Neural cell (in vitro differentiated cells): Measurements from ENCODE around the gene TAL1. TPM values are rescaled to one million over a fixed set of nuclear protein-coding genes. Genes with fewer than 3 reads are reported as not detected.
"Not testable (repeated sequence)": the region's sequence is repeated elsewhere in the genome, so short reads cannot be mapped to it uniquely, and the experiment has no call there.

ENCODE experiments used
- H2AFZ ChIP-seq: fragments of 200-600, 300-800 bp; sonication (generic), shearing (Covaris generic); 2 replicates; pipeline ENCODE4 v1.6.0; 2014; ENCODE audit warnings: low read depth, mild to moderate bottlenecking, antibody characterized with exemption, low read length, moderate library complexity
- H3F3A ChIP-seq: fragments of 200-600 bp; shearing (Covaris generic); 2 replicates; pipeline ENCODE4 v1.6.1; 2016; ENCODE audit warnings: mild to moderate bottlenecking, moderate library complexity, mixed read lengths, antibody characterized with exemption, low read length; ENCODE audit not compliant: insufficient read depth, poor library complexity, severe bottlenecking
- H3K27ac ChIP-seq: fragments of 200-600, 300-800 bp; sonication (generic), shearing (Covaris generic); 2 replicates; pipeline ENCODE4 v1.5.1; 2014; ENCODE audit warnings: mild to moderate bottlenecking, low read length, moderate library complexity
- H3K27me3 ChIP-seq: fragments of 300-800, 200-600 bp; sonication (generic), shearing (Covaris generic); 2 replicates; pipeline ENCODE4 v1.6.0; 2014; ENCODE audit warnings: mild to moderate bottlenecking, low read depth, low read length, moderate library complexity; ENCODE audit not compliant: insufficient read depth
- H3K36me3 ChIP-seq: fragments of 300-800, 200-600 bp; sonication (generic), shearing (Covaris generic); 2 replicates; pipeline ENCODE4 v1.5.1; 2014; ENCODE audit warnings: mild to moderate bottlenecking, antibody characterized with exemption, low read length, moderate library complexity; ENCODE audit not compliant: insufficient read depth
- H3K4me2 ChIP-seq: fragments of 300-800, 200-600 bp; sonication (generic), shearing (Covaris generic); 2 replicates; pipeline ENCODE4 v1.6.0; 2014; ENCODE audit warnings: mild to moderate bottlenecking, low read length
- H3K4me3 ChIP-seq: fragments of 300-800, 200-600 bp; sonication (generic), shearing (Covaris generic); 2 replicates; pipeline ENCODE4 v1.5.1; 2014; ENCODE audit warnings: mild to moderate bottlenecking, low read length, moderate library complexity
- H3K79me2 ChIP-seq: fragments of 200-600 bp; shearing (Covaris generic); replicated peaks from 2 replicates; pipeline ENCODE4 v1.6.0; 2014; ENCODE audit warnings: mild to moderate bottlenecking, low read length, moderate library complexity; ENCODE audit not compliant: insufficient read depth
- H3K9ac ChIP-seq: fragments of 300-800, 200-600 bp; sonication (generic), shearing (Covaris generic); 2 replicates; pipeline ENCODE4 v1.6.1; 2016; ENCODE audit warnings: mild to moderate bottlenecking, low read length, mixed read lengths
- H3K9me2 ChIP-seq: fragments of 200-600 bp; shearing (Covaris generic); 2 replicates; pipeline ENCODE4 v1.6.1; 2016; ENCODE audit warnings: mild to moderate bottlenecking, low read length, mixed read lengths; ENCODE audit not compliant: insufficient read depth
- H3K9me3 ChIP-seq: fragments of 200-600, 300-800 bp; sonication (generic), shearing (Covaris generic); 2 replicates; pipeline ENCODE4 v1.6.1; 2016; ENCODE audit warnings: mild to moderate bottlenecking, mixed run types, low read length, moderate library complexity, mixed read lengths
- H4K20me1 ChIP-seq: fragments of 200-600 bp; shearing (Covaris generic); 2 replicates; pipeline ENCODE4 v1.6.1; 2016; ENCODE audit warnings: mild to moderate bottlenecking, mixed run types; ENCODE audit not compliant: insufficient read depth
- CTCF ChIP-seq: fragments of 450-650 bp; IDR thresholded peaks from 2 replicates; pipeline ENCODE4 v1.5.1; 2014; ENCODE audit warnings: antibody characterized with exemption, mild to moderate bottlenecking, moderate library complexity; ENCODE audit not compliant: poor library complexity, severe bottlenecking
- EP300 ChIP-seq: fragments of 450-650 bp; conservative IDR thresholded peaks from 2 replicates; pipeline ENCODE4 v1.6.1; 2014; ENCODE audit warnings: antibody characterized with exemption, mild to moderate bottlenecking, moderate library complexity; ENCODE audit not compliant: poor library complexity, severe bottlenecking
- EZH2 ChIP-seq: fragments of 200-600, 300-800 bp; shearing (Covaris generic), sonication (generic); IDR thresholded peaks from 2 replicates; pipeline ENCODE4 v1.6.1; 2014; ENCODE audit warnings: antibody characterized with exemption, low read length, borderline replicate concordance, mild to moderate bottlenecking; ENCODE audit not compliant: insufficient read depth, poor library complexity, severe bottlenecking
- MXI1 ChIP-seq: fragments of 450-650 bp; conservative IDR thresholded peaks from 2 replicates; pipeline ENCODE4 v1.6.1; 2014; ENCODE audit warnings: antibody characterized with exemption, mild to moderate bottlenecking; ENCODE audit not compliant: poor library complexity, severe bottlenecking
- POLR2AphosphoS5 ChIP-seq: IDR thresholded peaks from 2 replicates; pipeline ENCODE4 v1.6.1; 2012
- RAD21 ChIP-seq: fragments of 450-650 bp; conservative IDR thresholded peaks from 2 replicates; pipeline ENCODE4 v1.6.1; 2014; ENCODE audit warnings: antibody characterized with exemption, mild to moderate bottlenecking, moderate library complexity
- SMC3 ChIP-seq: fragments of 450-650 bp; conservative IDR thresholded peaks from 2 replicates; pipeline ENCODE4 v1.6.1; 2014; ENCODE audit warnings: antibody characterized with exemption, mild to moderate bottlenecking, moderate library complexity; ENCODE audit not compliant: poor library complexity
- TAF1 ChIP-seq: IDR thresholded peaks from 2 replicates; pipeline ENCODE4 v1.6.1; 2012; ENCODE audit warnings: low read depth
- polyA plus RNA-seq: library from polyadenylated mRNA; depleted of rRNA; stranded (reverse); fragments of >200 nt; gene quantifications from 2 replicates; pipeline ENCODE4 v1.2.3, GENCODE V29; 2014
- TF ChIP-seq, protein P1 (sequence below): IDR thresholded peaks from 2 replicates; pipeline ENCODE4 v1.6.1; 2012; ENCODE audit warnings: borderline replicate concordance

TAL1 gene
- polyA plus RNA-seq, 1 donor from 2014 or later: not detected

DNA sequence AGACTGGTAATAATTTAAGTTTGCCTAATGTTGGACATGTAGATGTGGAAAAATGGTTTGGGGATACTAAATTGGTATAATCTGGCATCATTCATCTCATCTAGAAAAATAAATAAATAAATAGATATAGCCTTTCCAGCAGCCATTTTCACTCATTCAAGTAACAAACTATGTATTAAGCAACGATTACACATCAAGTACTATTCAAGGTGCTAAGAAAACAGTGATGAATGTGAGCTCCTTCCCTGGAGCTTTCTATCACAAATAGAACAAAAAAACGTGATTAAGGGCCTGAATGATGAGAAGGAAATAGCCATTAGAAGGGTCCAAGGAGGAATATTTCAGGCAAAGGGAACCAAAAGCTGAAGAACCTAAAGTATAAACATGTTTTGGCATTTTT lies 44.8 kb upstream of the TAL1 start:
- H3K36me3 ChIP-seq: no peaks in the 10 kb centered on the region
- H3K4me3 ChIP-seq: no peak overlapping the region
- TF ChIP-seq CTCF (no peak), RAD21 (no peak), MXI1 (no peak), TAF1 (no peak), EZH2 (no peak), SMC3 (no peak), POLR2AphosphoS5 (no peak), EP300 (no peak)
- TF ChIP-seq, protein P1, sequence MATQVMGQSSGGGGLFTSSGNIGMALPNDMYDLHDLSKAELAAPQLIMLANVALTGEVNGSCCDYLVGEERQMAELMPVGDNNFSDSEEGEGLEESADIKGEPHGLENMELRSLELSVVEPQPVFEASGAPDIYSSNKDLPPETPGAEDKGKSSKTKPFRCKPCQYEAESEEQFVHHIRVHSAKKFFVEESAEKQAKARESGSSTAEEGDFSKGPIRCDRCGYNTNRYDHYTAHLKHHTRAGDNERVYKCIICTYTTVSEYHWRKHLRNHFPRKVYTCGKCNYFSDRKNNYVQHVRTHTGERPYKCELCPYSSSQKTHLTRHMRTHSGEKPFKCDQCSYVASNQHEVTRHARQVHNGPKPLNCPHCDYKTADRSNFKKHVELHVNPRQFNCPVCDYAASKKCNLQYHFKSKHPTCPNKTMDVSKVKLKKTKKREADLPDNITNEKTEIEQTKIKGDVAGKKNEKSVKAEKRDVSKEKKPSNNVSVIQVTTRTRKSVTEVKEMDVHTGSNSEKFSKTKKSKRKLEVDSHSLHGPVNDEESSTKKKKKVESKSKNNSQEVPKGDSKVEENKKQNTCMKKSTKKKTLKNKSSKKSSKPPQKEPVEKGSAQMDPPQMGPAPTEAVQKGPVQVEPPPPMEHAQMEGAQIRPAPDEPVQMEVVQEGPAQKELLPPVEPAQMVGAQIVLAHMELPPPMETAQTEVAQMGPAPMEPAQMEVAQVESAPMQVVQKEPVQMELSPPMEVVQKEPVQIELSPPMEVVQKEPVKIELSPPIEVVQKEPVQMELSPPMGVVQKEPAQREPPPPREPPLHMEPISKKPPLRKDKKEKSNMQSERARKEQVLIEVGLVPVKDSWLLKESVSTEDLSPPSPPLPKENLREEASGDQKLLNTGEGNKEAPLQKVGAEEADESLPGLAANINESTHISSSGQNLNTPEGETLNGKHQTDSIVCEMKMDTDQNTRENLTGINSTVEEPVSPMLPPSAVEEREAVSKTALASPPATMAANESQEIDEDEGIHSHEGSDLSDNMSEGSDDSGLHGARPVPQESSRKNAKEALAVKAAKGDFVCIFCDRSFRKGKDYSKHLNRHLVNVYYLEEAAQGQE: no peak
- H3K9me2 ChIP-seq: no peaks in the 10 kb centered on the region
- no peaks in the 10 kb centered on the region for H4K20me1 ChIP-seq
- H3F3A ChIP-seq: no peaks in the 10 kb centered on the region
- H3K4me2 ChIP-seq: no peak overlapping the region
- no peaks in the 10 kb centered on the region for H3K27me3 ChIP-seq
- no peak overlapping the region for H3K27ac ChIP-seq
- H2AFZ ChIP-seq: no peak overlapping the region
- H3K9me3 ChIP-seq: no peaks in the 10 kb centered on the region
- no peaks in the 10 kb centered on the region for H3K79me2 ChIP-seq
- no peak overlapping the region for H3K9ac ChIP-seq

GRCh38 chr1:47275811-47276210 lies 43.8 kb upstream of the TAL1 start:
- H3F3A ChIP-seq, H3K27me3 ChIP-seq, H3K9me3 ChIP-seq, H4K20me1 ChIP-seq, H2AFZ ChIP-seq, H3K27ac ChIP-seq, H3K9me2 ChIP-seq, H3K4me3 ChIP-seq, H3K36me3 ChIP-seq, H3K79me2 ChIP-seq, H3K9ac ChIP-seq, H3K4me2 ChIP-seq: not testable (repeated sequence)

GRCh38 chr1:47265529-47265928 lies 33.5 kb upstream of the TAL1 start:
- not testable (repeated sequence) for H3F3A ChIP-seq, H3K27me3 ChIP-seq, H3K4me3 ChIP-seq, H2AFZ ChIP-seq, H3K9ac ChIP-seq, H3K79me2 ChIP-seq, H3K4me2 ChIP-seq, H3K9me2 ChIP-seq, H3K27ac ChIP-seq, H3K36me3 ChIP-seq, H3K9me3 ChIP-seq, H4K20me1 ChIP-seq
